Activated CD4-positive, alpha-beta T cell treated with anti-CD3 and anti-CD28 coated beads for 1 hour (primary cell): Measurements from ENCODE around the gene TTLL5.
"Not testable (repeated sequence)": the region's sequence is repeated elsewhere in the genome, so short reads cannot be mapped to it uniquely, and the experiment has no call there.

Source experiments
- DNase-seq: peaks from one replicate; pipeline ENCODE4 v3.0.0-alpha.2; 2020

Gene TTLL5

GRCh38 chr14:75649337-75649736, 11.7 kb upstream of the TTLL5 start:
- no peak for DNase-seq

DNA sequence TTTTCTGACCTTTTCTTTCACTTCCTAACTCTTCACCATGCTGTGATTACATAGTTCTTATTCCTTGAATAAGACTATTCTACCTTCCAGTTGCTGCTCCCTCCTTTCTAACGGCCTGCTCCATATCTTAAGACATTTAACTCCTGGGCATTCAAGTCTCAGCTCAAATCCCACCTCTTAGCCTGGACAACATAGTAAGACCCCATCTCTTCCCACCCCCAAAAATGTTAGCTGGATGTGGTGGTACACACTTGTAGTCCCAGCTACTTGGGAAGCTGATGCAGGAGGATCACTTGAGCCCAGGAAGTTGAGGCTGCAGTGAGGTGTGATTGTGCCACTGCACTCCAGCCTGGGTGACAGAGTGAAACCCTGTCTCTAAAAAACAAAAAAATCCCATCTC, 11.3 kb upstream of the TTLL5 start:
- DNase-seq, result no peak

DNA sequence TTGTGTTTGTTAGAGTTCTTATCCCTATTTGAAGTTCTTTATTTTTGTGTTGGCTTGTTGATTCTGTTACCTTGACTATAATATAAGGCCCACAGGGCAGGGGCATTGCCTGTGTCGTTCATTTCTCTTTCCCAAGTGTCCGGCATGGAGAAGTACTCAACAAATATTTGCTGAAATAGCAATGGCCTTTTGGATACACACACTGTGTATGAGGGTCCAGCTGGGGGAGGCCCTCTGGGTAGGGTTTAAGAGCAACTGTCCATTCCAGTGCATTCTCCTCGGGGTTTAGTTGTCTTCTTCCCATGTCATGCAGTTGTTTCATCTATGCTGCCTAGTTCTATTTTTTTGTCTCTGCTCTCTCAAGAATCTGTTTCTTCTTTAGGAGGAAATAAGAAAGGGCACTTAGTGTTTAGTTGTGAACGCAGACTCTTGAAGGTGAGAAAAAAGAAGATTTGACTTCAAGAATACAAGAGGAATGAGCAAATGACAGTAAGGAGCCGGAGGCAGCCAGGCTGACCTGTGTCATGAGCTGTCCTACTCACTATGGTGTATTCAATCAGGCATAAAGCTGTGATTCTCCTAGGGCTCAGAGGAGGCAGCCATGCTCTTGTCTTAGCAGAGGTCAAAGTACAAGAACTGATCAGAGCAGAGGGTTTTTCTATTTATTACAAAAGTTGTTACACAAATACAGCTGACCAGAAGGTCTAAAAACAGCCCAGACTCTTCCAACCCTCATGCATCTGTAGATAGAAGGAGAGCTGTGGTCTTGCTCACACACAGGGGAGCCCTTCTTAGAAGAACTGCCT, 10.6 kb upstream of the TTLL5 start:
- no peak for DNase-seq

DNA sequence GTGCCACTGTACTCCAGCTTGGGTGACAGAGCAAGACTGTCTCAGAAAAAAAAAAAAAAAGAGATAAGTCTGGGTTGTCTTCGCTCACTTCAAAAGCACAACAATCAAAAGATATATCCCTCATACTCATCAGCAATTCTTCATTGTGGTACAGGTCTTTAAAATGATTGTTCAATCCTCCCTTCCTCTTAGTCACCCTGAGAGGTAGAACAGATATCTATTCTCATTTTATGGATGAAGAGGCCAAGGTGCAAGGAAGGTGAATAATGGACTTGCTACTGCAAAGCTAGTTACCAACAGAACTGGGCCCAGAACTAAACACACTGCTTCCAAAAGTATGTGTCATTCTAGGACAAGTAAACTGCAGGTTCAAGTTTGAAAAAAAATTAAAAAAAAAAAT, 7.5 kb upstream of the TTLL5 start:
- no peak for DNase-seq

- peak; percentile 70 for DNase-seq
Measured at GRCh38 chr14:75654127-75654732, 6.8 kb upstream of the TTLL5 start.

GRCh38 chr14:75655235-75655634, 5.8 kb upstream of the TTLL5 start:
- no peak for DNase-seq

DNA sequence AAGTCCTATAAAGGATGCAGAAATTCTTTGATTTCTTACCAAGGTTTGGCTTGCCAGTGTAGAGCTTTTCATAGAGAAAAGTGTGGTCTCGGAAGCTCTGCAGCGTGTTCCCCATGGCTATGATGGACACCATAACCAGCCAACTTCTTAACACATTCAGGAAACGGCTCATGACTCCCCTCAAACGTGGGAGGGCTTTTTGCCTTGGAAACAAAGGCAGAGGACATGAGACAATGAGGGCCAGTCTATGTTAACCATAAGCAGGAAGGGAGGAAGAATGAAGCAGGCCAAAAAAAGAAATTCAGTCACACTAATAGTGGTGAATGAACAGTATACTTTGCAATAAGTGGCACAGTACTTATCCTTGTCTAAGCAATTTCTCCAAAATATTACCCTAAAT, 3.7 kb upstream of the TTLL5 start:
- DNase-seq, result no peak

DNA sequence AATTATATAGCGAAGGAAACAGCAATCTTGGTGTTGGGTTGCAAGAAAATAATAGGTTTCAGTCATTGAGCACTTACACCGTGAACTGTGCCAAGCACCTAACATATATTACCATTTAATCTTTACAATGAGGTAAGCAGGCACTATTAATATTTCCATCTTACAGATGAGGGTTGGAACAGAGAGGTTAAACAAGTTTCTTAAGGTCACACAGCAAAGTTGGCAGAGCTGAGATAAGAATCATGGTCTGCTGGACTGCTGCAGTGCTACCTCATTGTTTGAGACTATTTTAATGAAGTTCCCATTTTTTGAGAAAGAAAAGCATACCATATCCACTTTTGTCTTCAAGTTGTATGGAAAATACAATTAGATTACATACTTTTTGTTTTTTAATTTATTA, 2.1 kb upstream of the TTLL5 start:
- DNase-seq, result no peak

DNA sequence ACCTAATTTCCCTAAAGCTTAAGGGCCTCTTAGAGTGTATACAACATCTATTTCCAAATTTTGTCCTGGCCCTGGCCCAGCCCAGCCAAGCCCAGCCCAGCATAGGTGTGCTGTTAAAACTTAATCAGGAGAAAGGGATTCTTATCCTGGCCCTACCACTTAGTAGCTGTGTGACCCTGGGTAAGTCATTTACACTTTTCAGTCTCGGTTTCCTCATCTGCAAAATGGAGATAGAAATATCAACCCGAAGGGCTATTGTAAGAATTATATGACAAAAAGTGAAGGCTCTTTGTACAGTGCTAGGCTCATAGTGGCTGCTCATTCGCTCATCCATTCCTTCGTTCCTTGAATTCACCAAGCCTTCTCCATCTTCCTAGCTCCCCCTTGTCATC, 812 bp upstream of the TTLL5 start:
- no peak for DNase-seq

DNA sequence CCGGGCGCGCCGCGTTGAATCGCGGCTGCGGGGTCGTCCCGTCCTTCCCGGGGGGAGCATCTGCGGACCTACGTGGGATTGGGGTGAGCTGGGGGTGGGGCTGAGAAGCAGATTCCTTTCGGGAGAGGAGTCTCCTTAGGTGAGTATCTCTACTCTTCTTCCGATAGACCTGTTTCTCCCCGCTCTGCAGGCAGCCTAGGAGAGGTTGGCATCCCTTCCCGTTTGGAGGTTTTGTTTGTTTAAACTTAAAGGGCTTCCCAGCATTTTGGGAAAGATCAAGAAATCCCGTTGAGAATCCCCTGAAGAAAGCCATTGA, 411 bp downstream of the TTLL5 start:
- DNase-seq, result no peak

DNA sequence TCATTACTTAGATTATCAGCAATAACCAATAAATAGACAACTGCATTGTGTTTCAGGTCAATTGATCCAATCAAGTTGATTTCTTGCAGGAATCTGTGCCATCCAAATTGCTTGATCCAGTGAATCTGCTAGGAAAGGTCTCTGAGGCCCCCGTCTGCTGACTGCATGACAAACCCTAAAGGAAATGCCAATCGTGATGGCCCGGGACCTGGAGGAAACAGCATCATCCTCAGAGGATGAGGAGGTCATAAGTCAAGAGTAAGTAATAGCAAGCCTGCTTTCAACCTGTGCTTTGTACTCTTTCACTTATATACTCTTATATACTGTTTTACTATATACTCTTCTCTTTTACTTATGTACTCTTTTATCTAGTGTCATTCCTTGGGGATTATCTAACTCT, 1.9 kb downstream of the TTLL5 start:
- no peak for DNase-seq

- no peak for DNase-seq
Measured at GRCh38 chr14:75667099-75667765, 6.2 kb downstream of the TTLL5 start.

GRCh38 chr14:75672605-75673192, 11.7 kb downstream of the TTLL5 start:
- no peak for DNase-seq

GRCh38 chr14:75673345-75674035, 12.4 kb downstream of the TTLL5 start:
- DNase-seq, result no peak

GRCh38 chr14:75675265-75675960, 14.4 kb downstream of the TTLL5 start:
- no peak for DNase-seq

DNA sequence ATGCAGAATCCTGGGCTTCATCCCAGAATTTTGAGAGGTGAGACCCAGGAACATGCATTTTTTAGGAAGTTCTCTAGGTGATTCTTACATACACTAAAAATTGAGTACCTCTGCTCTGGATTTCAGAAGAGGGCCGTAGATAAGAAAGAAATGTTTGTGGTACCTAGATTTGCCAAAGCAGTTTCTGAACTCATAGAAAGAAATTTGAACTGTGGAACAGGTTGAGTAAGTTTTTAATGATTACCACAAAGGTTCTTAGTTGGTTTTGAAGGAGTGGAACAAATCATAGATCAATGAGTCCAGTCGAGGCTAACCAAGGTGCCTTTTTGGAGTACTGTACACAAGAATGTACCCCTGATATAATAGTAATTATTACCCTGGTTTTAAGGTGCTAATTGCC, 24.9 kb downstream of the TTLL5 start:
- no peak for DNase-seq

- no peak for DNase-seq
Measured at GRCh38 chr14:75689012-75689411, 28.0 kb downstream of the TTLL5 start.

DNA sequence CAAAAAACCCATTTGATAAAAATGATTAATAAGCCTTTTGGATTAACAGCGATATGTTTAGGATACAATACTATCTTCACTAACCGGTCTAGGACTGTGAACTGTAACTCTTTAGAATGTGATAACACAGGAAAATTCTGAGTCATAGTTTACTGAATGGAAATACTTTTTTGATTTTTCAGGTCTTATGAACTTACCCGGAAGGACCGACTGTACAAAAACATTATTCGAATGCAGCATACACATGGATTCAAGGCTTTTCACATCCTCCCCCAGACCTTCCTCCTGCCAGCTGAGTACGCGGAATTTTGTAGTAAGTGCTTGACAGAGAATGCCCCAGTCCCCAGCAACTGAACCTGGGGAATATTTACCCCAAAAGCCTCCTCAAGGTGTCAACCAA, 29.0 kb downstream of the TTLL5 start:
- DNase-seq, result no peak

DNA sequence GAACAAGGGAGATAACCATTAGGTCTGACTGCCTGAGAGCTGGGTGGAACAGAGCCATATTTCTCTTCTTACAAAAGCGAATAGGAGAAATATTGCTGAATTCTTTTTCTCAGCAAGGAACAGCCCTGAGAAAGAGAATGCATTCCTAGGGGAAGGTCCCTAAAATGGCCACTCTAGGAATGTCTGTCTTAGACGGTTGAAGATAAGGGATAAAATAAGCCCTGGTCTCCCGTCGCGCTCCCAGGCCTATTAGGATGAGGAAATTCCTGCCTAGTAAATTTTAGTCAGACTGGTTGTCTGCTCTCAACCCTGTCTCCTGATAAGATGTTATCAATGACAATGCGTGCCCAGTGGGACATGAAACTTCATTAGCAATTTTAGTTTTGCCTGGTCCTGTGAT, 34.0 kb downstream of the TTLL5 start:
- not testable (repeated sequence) for DNase-seq

DNA sequence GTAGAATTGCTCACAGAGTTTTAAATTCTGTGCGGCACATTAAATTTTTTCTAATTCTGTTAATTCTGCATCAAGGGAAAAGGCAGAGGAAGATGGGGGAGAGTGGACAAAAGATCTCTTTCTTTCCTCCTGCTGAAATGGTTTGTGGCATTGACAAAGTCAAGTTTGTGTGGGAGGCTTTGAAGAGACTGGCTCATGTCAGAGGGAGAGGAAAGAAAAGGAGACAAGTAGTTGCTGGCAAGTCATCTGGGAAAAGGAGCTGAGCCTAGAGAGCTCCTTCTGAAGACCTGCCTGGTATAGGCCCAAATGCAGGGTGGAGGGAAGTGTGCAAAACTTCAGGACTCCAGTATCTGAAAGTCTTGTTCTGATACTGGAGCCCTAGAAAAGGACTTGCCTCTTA, 36.3 kb downstream of the TTLL5 start:
- DNase-seq, result no peak

DNA sequence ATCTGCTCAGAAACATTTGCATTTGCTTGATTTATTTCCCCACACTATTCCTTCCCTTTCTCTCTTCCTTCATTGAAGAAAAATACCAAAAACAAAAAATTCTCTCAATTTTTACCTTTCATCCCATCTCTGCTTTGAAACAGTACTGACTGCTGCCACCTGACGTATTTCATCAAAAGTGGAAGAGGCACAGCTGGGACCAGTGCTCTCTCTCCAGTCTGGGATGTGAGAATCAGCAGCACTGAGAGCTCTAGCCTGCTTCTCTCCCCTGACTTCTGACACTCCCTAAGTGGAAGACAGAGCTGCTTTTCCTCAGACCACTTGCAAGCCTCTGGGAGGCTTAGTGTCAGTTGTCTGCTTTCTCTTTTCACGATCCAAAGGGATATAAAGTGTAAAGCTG, 36.9 kb downstream of the TTLL5 start:
- no peak for DNase-seq

DNA sequence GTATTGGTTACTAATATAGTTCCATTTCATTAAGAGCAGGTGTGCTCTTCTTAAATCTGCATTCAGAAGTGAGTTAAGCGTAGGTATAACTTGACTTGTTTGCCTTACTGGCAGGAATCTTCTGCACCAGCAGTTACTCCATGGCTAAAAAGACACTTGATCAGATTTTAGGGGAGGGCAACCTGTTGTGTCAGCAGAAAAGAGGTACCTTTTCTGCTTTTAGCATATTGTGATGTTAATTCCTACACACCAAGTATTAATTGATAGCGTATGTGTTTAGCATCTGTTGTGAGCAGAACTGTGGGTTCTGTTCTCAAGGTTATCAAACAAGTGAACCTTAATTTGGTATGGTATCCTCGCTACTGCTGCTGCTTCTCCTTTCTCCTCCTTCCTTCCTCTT, 38.3 kb downstream of the TTLL5 start:
- no peak for DNase-seq

DNA sequence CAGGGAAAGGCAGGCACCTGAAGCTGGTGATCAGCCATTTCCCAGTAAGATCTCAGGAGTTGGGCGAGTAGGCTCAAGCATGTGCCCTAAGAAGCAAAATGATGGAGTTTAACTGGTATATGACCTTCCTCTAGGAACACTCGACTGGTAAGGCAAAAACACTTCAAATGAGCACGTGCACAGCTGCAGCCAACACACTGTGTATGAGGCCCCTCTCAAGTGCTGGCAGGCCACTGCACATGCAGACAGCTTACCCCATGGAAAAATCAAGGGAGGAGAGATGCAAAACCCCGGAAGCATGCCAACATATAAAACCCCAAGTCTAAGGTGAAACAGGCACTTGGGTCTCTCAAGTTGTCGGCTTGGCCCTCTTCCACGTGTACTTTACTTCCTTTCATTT, 39.2 kb downstream of the TTLL5 start:
- DNase-seq, result no peak
